CD4-positive, alpha-beta T cell (primary cell): ENCODE measurements around the gene ADGRF4. TPM values are rescaled to one million over a fixed set of nuclear protein-coding genes. Genes with fewer than 3 reads are reported as not detected.

Source experiments
- ATAC-seq: fragments of 200-7000 bp; cut with Tn5 transposase; one replicate; pipeline ENCODE4 v1.10.0; 2022; ENCODE audit warnings: mild to moderate bottlenecking; ENCODE audit not compliant: poor library complexity
- CTCF ChIA-PET: fragments of 350-600 bp; sonication (Branson Sonifier 250); formaldehyde crosslinking; loops from one replicate; lab custom pipeline; 2021; ENCODE audit warnings: antibody characterized with exemption, inconsistent platforms; lab: Charles Lee
- POLR2A ChIA-PET: fragments of 350-600 bp; sonication (Branson Sonifier 250); formaldehyde crosslinking; loops from one replicate; lab custom pipeline; 2021; ENCODE audit warnings: antibody characterized with exemption, inconsistent platforms; lab: Charles Lee
- DNase-seq, 14 experiments: peaks; one replicate each; pipeline ENCODE4 v3.0.0-alpha.2; 2013 to 2020; ENCODE audit warnings: mixed read lengths in 2 of 14
- H3K27ac ChIP-seq, 2 donors: one replicate each; pipeline versions ENCODE4 v1.5.1 to v1.7.0; 2013; ENCODE audit warnings: low read length in 2 of 2, low read depth in 1 of 2, mild to moderate bottlenecking in 1 of 2
- H3K27me3 ChIP-seq, 2 experiments: 1 replicate in 1 of 2; 2 replicates in 1 of 2; pipeline versions ENCODE4 v1.6.1 to v1.7.0; 2013; ENCODE audit warnings: low read length in 2 of 2, control low read depth in 1 of 2, mild to moderate bottlenecking in 1 of 2, moderate library complexity in 1 of 2; ENCODE audit not compliant: insufficient read depth in 2 of 2, control insufficient read depth in 1 of 2
- H3K36me3 ChIP-seq: one replicate; pipeline ENCODE4 v1.6.1; 2013; ENCODE audit warnings: low read length, control low read depth; ENCODE audit not compliant: insufficient read depth
- H3K4me1 ChIP-seq: one replicate; pipeline ENCODE4 v1.6.1; 2013; ENCODE audit warnings: low read length, control low read depth; ENCODE audit not compliant: insufficient read depth
- H3K4me3 ChIP-seq: one replicate; pipeline ENCODE4 v1.5.1; 2013; ENCODE audit warnings: mild to moderate bottlenecking, low read length, moderate library complexity
- H3K9me3 ChIP-seq, 2 experiments: 1 replicate in 1 of 2; 2 replicates in 1 of 2; pipeline versions ENCODE4 v1.6.1 to v1.7.0; 2013; ENCODE audit warnings: low read length in 2 of 2, mild to moderate bottlenecking in 2 of 2, control low read depth in 1 of 2, moderate library complexity in 1 of 2; ENCODE audit not compliant: control insufficient read depth in 1 of 2, insufficient read depth in 1 of 2
- H3K27ac Mint-ChIP-seq: one replicate; pipeline ENCODE4 v1.8.0; 2020; ENCODE audit warnings: mixed read lengths
- H3K27me3 Mint-ChIP-seq: one replicate; pipeline ENCODE4 v1.8.0; 2021; ENCODE audit warnings: mixed read lengths
- H3K36me3 Mint-ChIP-seq: one replicate; pipeline ENCODE4 v1.8.0; 2021; ENCODE audit warnings: low read depth, mixed read lengths
- H3K4me1 Mint-ChIP-seq: one replicate; pipeline ENCODE4 v1.8.0; 2021; ENCODE audit warnings: low read depth, mixed read lengths
- H3K4me3 Mint-ChIP-seq: one replicate; pipeline ENCODE4 v1.8.0; 2020; ENCODE audit warnings: mild to moderate bottlenecking, mixed read lengths
- H3K9me3 Mint-ChIP-seq: one replicate; pipeline ENCODE4 v1.8.0; 2020; ENCODE audit warnings: mixed read lengths
- intact Hi-C, 2 experiments: fragments of 100-400 bp; cut with DNase I in 1 of 2; cut with micrococcal nuclease in 1 of 2; formaldehyde crosslinking; loops; one replicate each; pipeline versions ENCODE4 v1.15.1 to v1.9.0; 2023 to 2025; cut with DNase I, micrococcal nuclease
- total RNA-seq, 174 experiments: library from RNA in 2 of 174; stranded (reverse) in 2 of 174; gene quantifications; one replicate each; pipeline ENCODE4 v1.2.3 and lab custom pipeline; 2021 to 2026
- TF ChIP-seq, protein P1 (sequence below): fragments of 200-600 bp; IDR thresholded peaks from one replicate; pipeline ENCODE4 v1.8.0; 2022; ENCODE audit warnings: antibody characterized with exemption, mild to moderate bottlenecking

ADGRF4 gene
- total RNA-seq, 2 experiments from 2014 or later = not detected

DNA sequence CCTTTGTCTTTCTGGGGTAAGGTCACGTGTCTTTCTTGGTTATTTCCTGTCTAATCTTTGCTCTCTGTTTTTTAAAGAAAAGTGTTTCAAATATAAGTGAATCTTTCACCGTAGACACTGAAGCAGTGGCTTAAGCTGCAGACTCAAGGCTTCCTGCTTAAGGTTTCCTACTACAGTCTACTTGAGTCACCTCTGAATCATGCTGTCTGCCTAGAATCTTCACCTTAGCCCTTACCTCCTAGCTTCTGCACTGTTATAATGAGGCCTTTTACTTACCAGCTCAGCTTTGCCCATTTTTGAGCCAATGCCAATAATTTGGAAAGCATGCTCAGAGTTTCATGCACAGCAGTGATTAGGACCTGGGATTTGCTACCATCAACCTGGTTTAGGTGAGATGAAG lies 30.6 kb downstream of the ADGRF4 start:
- TF ChIP-seq, protein P1, sequence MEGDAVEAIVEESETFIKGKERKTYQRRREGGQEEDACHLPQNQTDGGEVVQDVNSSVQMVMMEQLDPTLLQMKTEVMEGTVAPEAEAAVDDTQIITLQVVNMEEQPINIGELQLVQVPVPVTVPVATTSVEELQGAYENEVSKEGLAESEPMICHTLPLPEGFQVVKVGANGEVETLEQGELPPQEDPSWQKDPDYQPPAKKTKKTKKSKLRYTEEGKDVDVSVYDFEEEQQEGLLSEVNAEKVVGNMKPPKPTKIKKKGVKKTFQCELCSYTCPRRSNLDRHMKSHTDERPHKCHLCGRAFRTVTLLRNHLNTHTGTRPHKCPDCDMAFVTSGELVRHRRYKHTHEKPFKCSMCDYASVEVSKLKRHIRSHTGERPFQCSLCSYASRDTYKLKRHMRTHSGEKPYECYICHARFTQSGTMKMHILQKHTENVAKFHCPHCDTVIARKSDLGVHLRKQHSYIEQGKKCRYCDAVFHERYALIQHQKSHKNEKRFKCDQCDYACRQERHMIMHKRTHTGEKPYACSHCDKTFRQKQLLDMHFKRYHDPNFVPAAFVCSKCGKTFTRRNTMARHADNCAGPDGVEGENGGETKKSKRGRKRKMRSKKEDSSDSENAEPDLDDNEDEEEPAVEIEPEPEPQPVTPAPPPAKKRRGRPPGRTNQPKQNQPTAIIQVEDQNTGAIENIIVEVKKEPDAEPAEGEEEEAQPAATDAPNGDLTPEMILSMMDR = no peak
- no peaks in the 10 kb centered on the region for H3K4me1 Mint-ChIP-seq
- H3K27ac ChIP-seq = no peak overlapping the region
- ChIA-PET CTCF (interaction anchor here (0.7 kb wide), 1 partner anchor 32 kb away, joined by 3 read pairs; no protein-coding TSS in a partner anchor), POLR2A (no interaction called here)
- no peaks in the 10 kb centered on the region for H3K9me3 Mint-ChIP-seq
- H3K27me3 ChIP-seq = no peaks in the 10 kb centered on the region
- no peak overlapping the region for H3K27ac Mint-ChIP-seq
- H3K4me1 ChIP-seq = no peaks in the 10 kb centered on the region
- no peak overlapping the region for H3K4me3 ChIP-seq
- intact Hi-C loops = no loop called here
- no peak for DNase-seq
- no peak overlapping the region for H3K4me3 Mint-ChIP-seq
- H3K27me3 Mint-ChIP-seq = no peaks in the 10 kb centered on the region
- H3K36me3 Mint-ChIP-seq = no peaks in the 10 kb centered on the region
- no peak for ATAC-seq
- no peaks in the 10 kb centered on the region for H3K9me3 ChIP-seq
- no peaks in the 10 kb centered on the region for H3K36me3 ChIP-seq

GRCh38 chr6:47729457-47729856 lies 31.1 kb downstream of the ADGRF4 start:
- no peak overlapping the region for H3K4me3 Mint-ChIP-seq
- no peaks in the 10 kb centered on the region for H3K27me3 Mint-ChIP-seq
- no peaks in the 10 kb centered on the region for H3K4me1 Mint-ChIP-seq
- intact Hi-C loops = no loop called here
- Histone ChIP-seq H3K27ac (no peak overlapping the region), H3K36me3 (no peaks in the 10 kb centered on the region), H3K4me1 (no peaks in the 10 kb centered on the region), H3K27me3 (no peaks in the 10 kb centered on the region), H3K4me3 (no peak overlapping the region), H3K9me3 (no peaks in the 10 kb centered on the region)
- ChIA-PET POLR2A (no interaction called here), CTCF (interaction anchor here (0.6 to 0.7 kb wide), 2 partner anchors 31 to 69 kb away, joined by 3 read pairs; no protein-coding TSS in a partner anchor)
- no peak for DNase-seq
- no peak overlapping the region for H3K27ac Mint-ChIP-seq
- no peaks in the 10 kb centered on the region for H3K36me3 Mint-ChIP-seq
- TF ChIP-seq, protein P1 = no peak
- ATAC-seq = no peak
- no peaks in the 10 kb centered on the region for H3K9me3 Mint-ChIP-seq

GRCh38 chr6:47733879-47734558 lies 35.6 kb downstream of the ADGRF4 start:
- no peak overlapping the region for H3K27ac Mint-ChIP-seq
- no peaks in the 10 kb centered on the region for H3K9me3 Mint-ChIP-seq
- H3K4me3 Mint-ChIP-seq = no peak overlapping the region
- intact Hi-C loops = loop anchor here (1.0 to 5.0 kb wide), 4 partner anchors 102 to 322 kb away; no protein-coding TSS in a partner anchor
- CTCF ChIA-PET = interaction anchor here (1.4 to 1.5 kb wide), 2 partner anchors 103 to 326 kb away, joined by 3 to 7 read pairs; no protein-coding TSS in a partner anchor
- no peaks in the 10 kb centered on the region for H3K4me1 Mint-ChIP-seq
- Histone ChIP-seq H3K4me1 (no peaks in the 10 kb centered on the region), H3K27ac (no peak overlapping the region), H3K27me3 (no peaks in the 10 kb centered on the region), H3K9me3 (no peaks in the 10 kb centered on the region), H3K36me3 (no peaks in the 10 kb centered on the region), H3K4me3 (no peak overlapping the region)
- POLR2A ChIA-PET = no interaction called here
- ATAC-seq (no peak), DNase-seq (peak in 3 of 14 experiments; percentile 20 to 26 (median 24))
- H3K36me3 Mint-ChIP-seq = no peaks in the 10 kb centered on the region
- H3K27me3 Mint-ChIP-seq = no peaks in the 10 kb centered on the region
- TF ChIP-seq, protein P1 = no peak
